Cardiac fibroblast (primary cell): ENCODE results near the gene MED15.

ENCODE experiments used
- DNase-seq, 2 donors: peaks; one replicate each; pipeline versions ENCODE4 v3.0.0 to v3.0.0-alpha.2; 2010; ENCODE audit warnings: low read depth in 2 of 2
- H3K4me3 ChIP-seq, 2 donors: replicated peaks in 1 of 2; 1 replicate in 1 of 2; 2 replicates in 1 of 2; pipeline ENCODE4 v1.5.1; 2011; ENCODE audit warnings: low read depth in 2 of 2, low read length in 2 of 2, mild to moderate bottlenecking in 2 of 2, moderate library complexity in 1 of 2
- CTCF ChIP-seq: IDR thresholded peaks from one replicate; pipeline ENCODE4 v1.5.1; 2011; ENCODE audit warnings: low read depth, mild to moderate bottlenecking, low read length, inconsistent platforms

MED15 gene

GRCh38 chr22:20484948-20485683 is 22.3 kb upstream of the MED15 start:
- TF ChIP-seq CTCF, result no peak
- no peak for DNase-seq

GRCh38 chr22:20486229-20486628 is 21.2 kb upstream of the MED15 start:
- TF ChIP-seq CTCF, result no peak
- no peak for DNase-seq
- H3K4me3 ChIP-seq, result no peak overlapping the region

More at GRCh38 chr22:20484948-20485683, 22.3 kb upstream of the MED15 start:
- H3K4me3 ChIP-seq, result no peak overlapping the region

- no peak for TF ChIP-seq CTCF
- H3K4me3 ChIP-seq, result no peak overlapping the region
- DNase-seq, result no peak
Measured at GRCh38 chr22:20487715-20488114, 19.7 kb upstream of the MED15 start.

- TF ChIP-seq CTCF, result no peak
Measured at GRCh38 chr22:20488946-20489345, 18.5 kb upstream of the MED15 start.

GRCh38 chr22:20490183-20490940 is 17.0 kb upstream of the MED15 start:
- no peak for DNase-seq
- TF ChIP-seq CTCF, result no peak
- no peak overlapping the region for H3K4me3 ChIP-seq

More at GRCh38 chr22:20488946-20489345, 18.5 kb upstream of the MED15 start:
- no peak for DNase-seq
- H3K4me3 ChIP-seq, result no peak overlapping the region

GRCh38 chr22:20490941-20491307 is 16.5 kb upstream of the MED15 start:
- DNase-seq, result no peak
- no peak for TF ChIP-seq CTCF
- H3K4me3 ChIP-seq, result no peak overlapping the region
